GM12873 (cell line): Measurements from ENCODE around the gene KDM7A.

Experiments used
- TF ChIP-seq, protein P1 (sequence below): IDR thresholded peaks from 2 replicates; pipeline ENCODE4 v1.5.1; 2012; ENCODE audit warnings: low read depth, mild to moderate bottlenecking, moderate library complexity, low read length, control low read depth; ENCODE audit not compliant: insufficient read depth; ENCODE audit errors: missing control alignments

Gene KDM7A

DNA sequence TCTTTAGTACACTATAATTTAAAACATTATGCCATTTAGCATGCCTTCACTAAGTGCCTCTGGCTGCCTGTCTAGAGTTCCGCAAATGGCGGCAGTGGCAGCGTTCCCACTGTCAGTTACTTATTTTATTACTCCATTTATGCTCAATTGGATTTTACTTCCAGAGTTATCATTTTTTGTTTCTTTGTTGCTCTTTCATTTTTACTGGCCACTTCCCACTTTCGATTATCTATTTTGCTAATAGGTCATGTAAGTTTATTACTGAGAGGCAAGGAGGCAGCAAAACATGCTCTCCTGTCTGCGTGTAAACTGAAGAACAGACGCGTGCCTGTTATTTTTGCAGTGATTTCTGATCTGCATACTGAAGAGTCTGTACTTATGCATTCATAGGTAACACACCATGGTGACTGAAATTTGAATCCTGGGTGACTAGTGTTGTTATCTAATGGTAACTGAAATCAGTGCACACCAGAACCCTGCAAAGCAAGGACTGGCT lies 23.1 kb downstream of the KDM7A start:
- TF ChIP-seq, protein P1, sequence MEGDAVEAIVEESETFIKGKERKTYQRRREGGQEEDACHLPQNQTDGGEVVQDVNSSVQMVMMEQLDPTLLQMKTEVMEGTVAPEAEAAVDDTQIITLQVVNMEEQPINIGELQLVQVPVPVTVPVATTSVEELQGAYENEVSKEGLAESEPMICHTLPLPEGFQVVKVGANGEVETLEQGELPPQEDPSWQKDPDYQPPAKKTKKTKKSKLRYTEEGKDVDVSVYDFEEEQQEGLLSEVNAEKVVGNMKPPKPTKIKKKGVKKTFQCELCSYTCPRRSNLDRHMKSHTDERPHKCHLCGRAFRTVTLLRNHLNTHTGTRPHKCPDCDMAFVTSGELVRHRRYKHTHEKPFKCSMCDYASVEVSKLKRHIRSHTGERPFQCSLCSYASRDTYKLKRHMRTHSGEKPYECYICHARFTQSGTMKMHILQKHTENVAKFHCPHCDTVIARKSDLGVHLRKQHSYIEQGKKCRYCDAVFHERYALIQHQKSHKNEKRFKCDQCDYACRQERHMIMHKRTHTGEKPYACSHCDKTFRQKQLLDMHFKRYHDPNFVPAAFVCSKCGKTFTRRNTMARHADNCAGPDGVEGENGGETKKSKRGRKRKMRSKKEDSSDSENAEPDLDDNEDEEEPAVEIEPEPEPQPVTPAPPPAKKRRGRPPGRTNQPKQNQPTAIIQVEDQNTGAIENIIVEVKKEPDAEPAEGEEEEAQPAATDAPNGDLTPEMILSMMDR = no peak

DNA sequence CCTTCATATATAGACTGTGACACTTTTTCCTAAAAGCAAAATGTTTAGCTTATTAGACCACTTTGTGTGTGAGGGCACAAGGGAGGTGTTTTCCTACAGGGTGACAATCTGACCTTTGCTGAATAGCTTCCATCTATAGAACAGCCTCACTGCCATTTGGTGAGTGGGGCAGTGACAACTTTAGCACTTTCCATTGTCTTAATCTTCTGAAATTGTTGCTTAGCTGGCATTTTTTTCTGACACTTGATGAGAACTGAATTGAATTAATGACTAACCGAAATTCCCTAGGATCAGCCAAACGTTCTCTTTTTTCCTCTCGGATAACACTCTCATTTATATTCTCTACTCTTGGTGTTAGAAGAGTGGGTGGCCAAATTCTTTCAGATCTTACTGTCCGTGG lies 30.2 kb downstream of the KDM7A start:
- TF ChIP-seq, protein P1 = no peak

DNA sequence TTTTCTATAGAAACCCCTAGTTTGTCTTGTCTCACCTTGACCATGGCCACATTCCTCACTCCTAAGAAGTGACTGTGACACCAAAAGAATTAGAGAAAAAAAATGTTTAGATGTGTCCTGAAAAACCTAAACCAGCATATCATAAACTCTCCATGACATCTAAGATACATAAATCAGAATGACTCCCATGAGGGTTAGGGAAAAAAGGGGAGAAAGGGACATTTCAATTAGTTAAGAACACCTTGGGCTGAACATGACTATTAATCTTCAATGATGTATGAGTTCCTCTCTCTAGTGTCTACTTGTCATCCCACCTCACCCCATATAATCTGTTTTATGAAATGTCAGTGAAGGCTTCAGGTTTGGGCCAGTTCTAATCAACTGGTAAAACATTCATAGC lies 31.1 kb downstream of the KDM7A start:
- TF ChIP-seq, protein P1 = no peak

DNA sequence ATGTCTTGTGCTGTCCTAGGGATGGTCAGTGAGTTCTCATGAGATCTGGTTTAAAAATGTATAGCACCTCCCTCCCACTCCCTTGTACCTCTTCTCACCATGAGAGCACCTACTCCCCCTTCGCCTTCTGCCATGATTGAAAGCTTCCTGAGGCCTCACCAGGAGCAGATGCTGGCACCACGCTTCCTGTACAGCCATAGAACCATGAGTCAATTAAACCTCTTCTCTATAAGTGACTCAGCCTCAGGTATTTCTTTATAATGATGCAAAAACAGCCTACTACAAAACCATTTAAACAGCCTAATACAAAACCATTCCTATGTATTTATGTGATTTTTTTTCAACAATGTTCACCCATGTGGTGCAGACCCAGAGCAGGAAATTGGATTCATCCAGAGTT lies 32.0 kb downstream of the KDM7A start:
- TF ChIP-seq, protein P1 = no peak

DNA sequence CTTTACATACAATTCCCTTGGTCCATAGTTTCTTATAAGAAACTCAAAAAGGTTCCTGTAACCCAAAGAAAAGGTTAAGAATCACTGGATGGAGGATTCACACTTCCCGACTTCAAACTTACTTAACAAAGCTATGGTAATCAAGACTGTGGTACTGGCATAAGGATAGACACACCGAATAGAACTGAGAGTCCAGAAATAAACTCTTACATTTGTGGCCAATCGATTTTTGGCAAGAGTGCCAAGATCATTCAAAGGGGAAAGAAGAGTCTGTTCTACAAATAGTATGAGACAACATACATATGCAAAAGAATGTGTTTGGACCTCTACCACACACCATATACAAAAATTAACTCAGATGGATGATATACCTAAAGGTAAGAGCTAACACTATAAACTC lies 32.8 kb downstream of the KDM7A start:
- TF ChIP-seq, protein P1 = no peak

DNA sequence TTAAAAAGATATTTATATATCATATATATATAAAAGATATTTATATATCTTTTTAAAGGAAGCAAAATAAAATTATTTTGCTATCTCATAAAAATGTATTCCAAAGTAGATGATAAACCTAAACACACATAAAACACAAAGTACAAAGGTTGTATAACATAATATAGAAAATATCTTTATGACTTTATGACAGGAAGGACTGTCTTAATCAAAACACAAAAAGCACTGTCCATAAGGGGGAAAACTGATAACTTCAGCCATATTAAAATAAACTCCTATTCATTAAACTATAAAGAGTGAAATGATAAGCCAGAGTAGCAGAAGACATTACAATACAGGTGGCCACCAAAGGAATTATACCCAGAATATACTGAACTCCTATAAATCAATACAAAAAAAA lies 34.8 kb downstream of the KDM7A start:
- TF ChIP-seq, protein P1 = no peak

DNA sequence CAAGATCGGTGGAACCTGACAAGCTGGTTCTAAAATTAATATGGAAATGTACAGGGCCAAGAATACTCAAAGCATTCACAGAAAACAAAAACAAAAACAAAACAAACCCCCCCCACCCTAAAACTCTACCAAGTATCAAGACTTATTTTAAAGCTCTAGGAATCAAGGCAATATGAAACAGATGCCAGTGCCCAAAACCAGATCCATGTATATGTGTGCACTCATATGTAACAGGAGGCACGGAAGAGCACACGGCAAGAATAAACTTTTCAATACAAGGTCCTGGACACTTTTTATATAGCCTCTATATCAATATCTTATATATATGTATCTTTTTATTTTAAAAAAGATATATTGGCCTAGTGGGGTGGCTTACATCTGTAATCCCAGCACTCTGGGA lies 35.5 kb downstream of the KDM7A start:
- TF ChIP-seq, protein P1 = no peak

DNA sequence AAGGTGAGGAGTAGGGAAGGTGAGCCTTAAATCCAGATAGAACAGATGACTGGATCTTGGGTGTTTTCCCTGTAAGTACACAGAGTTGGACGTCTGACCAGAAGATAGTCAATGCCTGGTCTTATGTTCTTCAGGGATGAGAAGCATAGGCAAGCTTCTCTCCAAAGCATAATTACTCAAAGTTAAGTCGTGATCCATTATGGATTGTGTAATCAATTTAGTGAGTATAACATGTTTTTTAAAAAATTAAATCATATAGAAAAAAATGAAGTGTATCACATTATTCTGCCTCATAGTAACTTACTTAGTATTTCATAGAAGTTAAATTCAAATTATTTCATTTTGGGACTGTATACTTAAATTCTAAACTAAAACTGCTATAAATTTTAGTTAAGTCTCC lies 39.7 kb downstream of the KDM7A start:
- TF ChIP-seq, protein P1 = no peak
